DMS153 treated with DMSO at 0.1 percent for 48 hours (cell line): ENCODE results near the gene BCL2L2.

ENCODE experiments used
- DNase-seq: peaks from one replicate; lab custom pipeline; 2025; ENCODE audit not compliant: unreplicated experiment; lab: John Stamatoyannopoulos, UW

BCL2L2 gene

DNA sequence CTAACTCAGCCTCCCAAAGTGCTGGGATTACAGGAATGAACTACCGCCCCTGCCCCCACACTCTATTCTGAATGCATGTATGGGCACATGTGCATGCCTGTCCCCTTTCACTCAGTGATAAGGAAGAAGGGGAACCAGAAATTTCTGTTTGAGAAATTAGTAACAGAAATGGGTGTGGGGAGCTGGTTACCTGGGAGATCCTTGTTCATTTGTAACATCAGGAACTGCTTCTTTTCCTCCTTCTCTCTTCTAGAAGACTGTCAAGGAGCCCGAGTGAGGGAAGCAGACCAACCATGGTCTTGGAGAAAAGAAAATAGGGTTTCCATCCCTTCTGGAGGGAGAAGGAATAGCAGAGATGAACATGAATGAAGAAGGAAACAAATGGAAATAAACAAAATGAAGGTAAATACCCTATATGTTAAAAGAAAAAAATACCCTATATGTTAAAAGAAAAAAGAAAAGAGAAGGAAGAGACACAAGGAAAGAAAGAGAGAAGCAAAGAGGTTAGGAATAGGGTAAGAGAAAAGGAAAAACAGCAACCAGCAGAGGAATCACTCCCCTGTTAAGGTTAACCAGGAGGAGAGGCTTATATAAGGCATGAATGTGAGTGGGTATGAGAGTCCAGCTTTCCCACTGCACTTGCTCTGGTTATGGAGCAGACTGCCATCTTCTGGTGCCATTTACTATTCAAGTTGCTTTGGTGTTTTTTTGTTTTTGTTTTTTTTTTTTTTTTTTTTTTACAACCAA is 7.2 kb upstream of the BCL2L2 start:
- no peak for DNase-seq

GRCh38 chr14:23299986-23300686 is 6.5 kb upstream of the BCL2L2 start:
- DNase-seq = no peak

DNA sequence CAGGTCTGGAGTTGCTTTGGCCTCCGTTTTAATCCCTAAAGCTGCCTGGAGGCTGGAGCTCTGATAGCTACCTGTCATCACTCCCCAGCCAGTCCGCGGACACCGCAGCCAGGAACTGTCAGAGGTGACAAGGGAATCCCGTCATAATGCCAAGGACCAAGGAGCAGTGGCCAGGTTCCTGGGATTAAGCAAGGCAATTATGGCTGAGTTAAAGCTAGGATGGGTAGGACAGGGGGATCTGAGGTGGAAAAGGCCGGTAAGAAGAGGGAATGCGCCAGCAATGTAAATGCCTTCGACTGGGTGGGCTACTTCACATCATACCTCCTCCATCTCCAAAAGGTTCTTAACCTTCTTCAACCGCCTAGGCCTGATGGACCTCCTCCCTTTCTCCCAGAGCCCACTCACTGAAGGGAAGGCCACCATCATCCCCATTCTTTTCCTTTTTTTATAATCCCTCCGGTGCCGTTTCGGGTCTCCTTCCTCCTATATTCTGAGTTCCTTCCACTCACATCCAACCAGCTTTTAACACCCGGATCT is 5.9 kb upstream of the BCL2L2 start:
- DNase-seq = peak; percentile 24

DNA sequence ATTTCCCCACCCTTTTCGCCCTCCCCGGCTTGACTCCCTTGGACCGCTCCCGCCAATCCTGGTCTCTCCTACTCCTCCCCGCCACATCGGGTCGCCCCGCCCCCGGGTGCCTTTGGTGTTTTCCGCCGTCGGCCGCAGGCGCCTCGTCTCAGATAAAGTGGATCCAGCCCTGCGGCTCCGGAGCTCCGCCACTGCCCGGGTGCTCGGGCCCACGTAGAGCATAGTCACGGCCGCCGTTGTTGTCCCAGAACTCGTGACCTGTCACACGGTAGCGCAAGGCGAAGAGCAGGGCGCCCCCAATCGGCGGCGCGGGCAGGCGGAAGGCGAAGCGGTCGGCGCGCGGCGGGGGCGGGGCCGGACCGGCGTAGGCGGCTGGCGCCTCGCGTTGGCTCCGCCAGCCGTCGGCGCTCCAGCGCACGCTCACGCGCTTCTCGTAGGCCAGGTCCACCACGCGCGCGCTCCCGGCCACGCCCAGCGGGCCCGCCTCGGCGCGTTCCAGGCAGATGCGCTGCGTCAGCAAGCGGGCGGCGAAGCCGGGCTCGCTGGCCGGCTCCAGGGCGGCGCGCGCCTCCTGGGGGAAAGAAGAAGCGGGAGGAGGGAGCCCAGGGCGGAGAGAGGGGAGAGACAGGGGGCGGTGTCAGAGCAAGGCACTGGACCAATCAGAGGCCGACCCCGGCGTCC is 5.2 kb upstream of the BCL2L2 start:
- peak; percentile 98 for DNase-seq

- no peak for DNase-seq
Observed at GRCh38 chr14:23301969-23302289, 4.7 kb upstream of the BCL2L2 start.

DNA sequence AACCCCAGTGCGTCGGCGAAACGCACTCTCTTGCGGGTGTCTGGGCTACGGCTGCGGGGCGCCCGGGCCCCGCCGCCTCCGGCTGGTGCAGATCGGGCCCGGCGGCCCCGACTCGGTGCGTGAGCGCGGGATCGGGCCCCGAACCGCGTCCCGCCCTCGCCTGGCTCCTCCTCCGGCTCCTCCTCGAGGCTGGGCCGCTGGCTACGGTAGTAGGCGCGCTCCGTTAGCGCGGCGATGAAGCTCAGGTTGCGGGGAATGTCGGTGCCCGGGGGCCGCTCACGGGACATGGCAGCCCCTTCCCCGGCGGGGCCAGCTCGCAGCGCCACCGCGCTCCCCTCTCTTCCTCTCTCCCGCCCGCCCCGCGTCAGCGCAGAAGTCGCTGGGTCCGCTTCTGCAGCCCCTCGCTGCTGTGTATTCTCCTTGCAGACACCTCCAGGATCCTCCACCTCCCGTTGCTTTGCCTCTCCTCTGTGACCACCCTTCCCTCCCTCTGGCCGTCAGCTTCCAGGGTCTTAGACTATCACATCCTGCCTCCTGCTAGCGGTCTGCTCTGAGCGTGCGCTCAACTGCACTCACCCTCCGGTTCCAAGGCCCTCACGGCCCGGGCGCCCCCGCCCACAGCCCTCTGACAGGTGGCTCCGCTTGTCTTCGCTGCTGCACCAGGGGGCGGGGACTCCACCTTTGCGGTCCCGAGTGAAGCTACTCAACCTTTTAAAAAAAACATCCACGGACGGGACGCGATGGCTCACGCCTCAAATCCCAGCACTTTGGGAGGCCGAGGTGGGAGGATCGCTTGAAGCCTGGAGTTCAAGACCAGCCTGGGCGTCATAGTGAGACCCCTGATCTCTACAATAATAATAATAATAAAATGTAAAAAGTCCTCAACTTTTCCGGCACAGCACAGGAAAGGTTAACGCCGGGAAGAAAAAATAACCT is 4.1 kb upstream of the BCL2L2 start, which contains the start of gene PPP1R3E:
Gene PPP1R3E, minus strand, starts transcription at position 570 of the 936 bp plus-strand sequence. Its CDS starts 283 bp downstream, at position 287.
- DNase-seq = peak; percentile 54

DNA sequence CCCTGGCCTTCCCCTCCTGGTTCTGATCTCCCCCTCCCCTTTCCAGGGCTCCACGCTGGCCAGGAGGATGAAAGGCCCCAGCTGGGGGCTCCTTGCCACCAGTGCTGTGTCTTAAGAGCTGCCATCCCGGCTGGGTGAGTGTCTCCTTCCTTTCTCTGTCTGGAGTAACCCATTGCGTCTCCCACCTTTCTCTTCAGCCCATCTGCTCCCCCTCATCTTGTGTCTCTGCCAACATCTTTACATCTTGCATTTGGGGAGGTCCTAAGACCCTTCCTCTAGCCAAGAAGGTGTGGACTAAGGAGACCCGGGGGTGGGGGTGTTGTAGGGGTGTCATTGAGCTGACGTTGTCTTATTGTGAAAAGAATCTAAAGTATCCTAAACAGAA is 505 bp downstream of the BCL2L2 start:
- no peak for DNase-seq

DNA sequence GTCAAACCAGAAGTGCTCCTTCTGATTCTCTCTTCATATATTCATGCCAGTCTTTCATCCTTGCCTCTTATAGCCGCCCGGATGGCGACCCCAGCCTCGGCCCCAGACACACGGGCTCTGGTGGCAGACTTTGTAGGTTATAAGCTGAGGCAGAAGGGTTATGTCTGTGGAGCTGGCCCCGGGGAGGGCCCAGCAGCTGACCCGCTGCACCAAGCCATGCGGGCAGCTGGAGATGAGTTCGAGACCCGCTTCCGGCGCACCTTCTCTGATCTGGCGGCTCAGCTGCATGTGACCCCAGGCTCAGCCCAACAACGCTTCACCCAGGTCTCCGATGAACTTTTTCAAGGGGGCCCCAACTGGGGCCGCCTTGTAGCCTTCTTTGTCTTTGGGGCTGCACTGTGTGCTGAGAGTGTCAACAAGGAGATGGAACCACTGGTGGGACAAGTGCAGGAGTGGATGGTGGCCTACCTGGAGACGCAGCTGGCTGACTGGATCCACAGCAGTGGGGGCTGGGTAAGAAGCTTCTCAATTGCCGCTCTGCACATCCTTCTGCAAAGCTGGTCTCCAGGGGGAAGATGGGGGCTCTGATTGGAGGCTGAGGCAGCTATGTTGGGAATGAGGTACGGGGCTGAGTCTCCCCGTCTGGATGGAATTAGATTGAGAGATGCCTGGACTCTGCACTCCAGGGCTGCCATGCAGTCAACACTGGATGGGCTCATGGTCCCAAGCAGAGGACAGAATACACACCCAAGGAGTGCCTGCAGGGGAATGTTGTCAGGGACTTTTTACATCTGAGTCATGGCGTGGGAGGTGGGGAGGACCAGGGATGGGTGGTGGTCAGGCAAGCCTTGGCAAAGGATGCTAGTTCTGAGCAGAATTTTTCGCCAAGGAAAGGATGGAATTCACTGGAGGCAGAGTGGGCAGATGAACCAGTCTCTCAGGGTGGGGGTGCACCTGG is 1.3 kb downstream of the BCL2L2 start:
- DNase-seq = no peak

GRCh38 chr14:23308721-23309445 is 2.2 kb downstream of the BCL2L2 start:
- DNase-seq = no peak

DNA sequence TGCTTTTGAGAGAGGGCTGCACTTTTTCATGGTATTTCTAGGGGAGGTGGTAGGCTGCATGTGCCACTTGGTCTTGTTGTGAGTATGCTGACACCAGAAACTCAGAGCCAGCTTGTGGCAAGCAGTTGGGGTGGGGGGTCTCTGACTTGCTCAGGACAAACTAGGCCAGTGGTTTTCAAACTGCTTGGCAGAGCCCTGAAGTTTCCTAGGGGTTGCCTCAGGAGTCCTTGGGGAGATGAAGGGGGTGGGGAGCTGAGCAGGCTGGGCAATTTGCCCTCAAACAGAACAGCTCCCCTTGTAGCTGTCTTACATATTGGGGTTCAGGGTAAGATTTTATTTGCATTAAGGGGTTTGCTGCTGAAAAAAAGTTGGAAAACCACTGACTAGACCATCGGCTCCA is 3.9 kb downstream of the BCL2L2 start:
- DNase-seq = no peak

DNA sequence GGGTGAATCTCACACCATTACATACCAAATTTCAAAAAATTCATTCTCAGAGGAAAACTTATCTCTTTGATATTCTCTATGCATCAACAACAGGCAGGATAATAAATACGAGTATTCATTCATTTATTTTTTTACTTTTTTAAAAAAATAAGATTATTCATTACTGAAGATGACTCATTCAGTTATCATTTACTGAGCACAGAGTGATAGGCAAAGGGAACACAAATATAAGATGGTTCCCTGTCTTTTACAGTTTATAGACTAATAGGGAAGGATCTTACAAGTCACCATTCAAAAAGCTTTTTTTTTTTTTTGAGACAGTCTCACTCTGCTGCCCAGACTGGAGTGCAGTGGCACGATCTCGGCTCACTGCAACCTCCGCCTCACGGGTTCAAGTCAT is 9.7 kb downstream of the BCL2L2 start:
- no peak for DNase-seq

DNA sequence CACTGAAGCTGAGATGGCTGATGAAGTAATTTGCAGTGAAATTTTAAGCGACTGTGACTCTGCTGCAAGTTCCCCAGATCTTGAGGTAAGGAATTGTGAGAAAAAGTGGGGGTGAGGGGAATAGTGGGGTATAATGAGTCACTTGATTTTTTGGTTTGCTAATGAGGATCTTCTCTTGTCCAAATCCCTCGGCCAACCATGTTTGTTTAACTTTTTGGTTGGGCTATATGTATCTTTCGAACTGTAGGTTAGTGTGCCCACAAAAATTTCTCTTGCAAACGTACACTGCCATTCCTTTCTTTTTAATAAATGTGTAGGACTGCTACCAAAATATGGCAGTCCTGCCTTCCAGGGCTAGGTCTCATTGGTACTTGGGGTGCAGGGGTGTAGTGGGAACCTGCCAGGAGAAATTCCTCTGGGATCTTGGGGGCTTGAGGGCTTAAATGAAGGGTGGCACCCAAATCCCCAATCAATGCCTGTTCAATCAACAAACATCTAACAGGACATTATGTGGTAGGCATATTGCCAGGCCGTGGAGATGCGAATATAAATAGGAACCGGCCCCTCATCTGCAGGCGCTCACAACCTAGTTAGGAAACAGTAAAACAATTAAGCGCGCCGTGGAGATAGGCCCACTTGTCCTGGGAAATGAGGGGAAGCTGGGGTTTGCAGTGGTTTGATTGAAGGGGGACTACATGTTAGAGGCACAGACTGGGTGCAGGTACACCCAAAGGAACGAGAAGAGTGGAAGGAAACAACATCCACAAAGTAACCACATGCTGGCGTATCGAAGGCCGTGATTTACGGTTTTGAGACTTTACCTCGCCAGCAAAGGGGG is 13.3 kb downstream of the BCL2L2 start:
- DNase-seq = no peak

DNA sequence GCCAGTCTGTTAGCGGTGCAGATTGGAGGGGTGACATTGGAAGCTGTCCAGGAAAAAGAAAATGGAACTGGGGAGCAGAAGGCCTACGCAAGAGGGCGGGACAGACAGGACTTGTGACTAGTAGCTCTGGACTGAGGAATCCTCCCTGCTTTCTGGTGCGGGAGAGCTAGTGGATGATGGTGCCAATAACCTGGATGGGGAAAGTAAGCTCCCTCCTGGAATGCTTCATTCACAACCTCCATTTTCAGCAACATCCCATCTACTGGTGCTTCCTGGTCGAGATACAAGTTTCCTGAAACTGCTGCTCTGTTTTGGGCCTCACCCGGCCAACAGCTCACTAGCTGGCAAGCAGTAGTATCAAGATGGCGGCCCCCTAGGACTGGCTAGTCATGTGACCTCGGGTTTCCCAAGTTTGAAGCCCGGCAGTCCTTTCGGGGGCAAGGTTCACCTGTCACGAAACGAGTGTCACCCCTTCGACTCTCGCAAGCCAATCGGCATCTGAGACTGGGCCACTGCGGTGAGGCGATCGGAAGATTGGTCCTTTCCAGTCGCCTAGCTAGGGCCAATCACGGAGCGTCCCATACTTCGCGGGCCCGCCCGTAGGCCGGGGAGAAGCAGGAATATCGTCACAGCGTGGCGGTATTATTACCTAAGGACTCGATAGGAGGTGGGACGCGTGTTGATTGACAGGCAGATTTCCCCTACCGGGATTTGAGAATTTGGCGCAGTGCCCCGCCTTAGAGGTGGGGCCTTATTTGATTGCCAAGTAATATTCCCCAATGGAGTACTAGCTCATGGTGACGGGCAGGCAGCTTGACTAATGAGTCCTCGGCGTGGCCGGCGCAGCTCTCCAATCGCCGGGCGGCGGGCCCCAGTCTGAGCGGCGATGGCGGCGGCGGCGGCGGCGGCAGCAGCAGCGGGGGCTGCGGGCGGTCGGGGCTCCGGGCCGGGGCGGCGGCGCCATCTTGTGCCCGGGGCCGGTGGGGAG is 14.2 kb downstream of the BCL2L2 start, which contains the start of gene PABPN1:
Gene PABPN1, plus strand, starts transcription at position 874 of the 988 bp plus-strand sequence. Its CDS starts 13 bp downstream, at position 887.
- DNase-seq = peak; percentile 99

DNA sequence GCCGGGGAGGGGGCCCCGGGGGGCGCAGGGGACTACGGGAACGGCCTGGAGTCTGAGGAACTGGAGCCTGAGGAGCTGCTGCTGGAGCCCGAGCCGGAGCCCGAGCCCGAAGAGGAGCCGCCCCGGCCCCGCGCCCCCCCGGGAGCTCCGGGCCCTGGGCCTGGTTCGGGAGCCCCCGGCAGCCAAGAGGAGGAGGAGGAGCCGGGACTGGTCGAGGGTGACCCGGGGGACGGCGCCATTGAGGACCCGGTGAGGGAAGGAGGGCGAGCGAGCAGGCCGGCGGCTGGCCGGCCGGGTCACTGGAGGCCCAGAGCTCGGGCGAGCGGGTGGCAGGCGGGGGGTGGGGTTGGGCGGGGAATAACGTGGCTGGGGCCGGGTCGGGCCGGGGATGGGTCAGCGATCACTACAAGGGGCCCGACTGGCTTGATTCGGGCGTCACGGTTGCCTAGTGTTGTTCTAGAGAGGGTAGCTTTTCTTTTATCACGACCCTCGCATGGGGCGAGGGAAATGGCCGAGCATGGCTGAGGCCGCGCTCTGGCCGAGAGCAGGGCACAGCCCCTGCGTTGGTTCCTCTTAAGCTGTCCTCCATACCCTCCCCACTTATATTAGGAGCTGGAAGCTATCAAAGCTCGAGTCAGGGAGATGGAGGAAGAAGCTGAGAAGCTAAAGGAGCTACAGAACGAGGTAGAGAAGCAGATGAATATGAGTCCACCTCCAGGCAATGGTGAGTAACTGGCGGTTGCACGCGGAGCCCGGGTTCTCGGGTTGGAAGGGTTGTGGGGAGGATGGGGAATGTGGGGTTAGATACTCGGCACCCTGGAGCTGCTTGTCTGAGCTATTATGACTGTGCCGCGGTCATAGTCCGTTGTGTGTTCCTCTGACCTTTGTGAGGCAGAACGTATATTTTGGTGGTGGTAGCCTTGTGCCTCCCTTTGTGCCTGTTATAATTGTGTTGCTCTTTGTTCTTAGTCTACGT is 15.2 kb downstream of the BCL2L2 start:
- no peak for DNase-seq
